Stomach (tissue), 4 donors: ENCODE measurements around the gene CNTFR.

Experiments used
- POLR2AphosphoS5 ChIP-seq, 3 donors: sonication (generic); formaldehyde crosslinking; IDR thresholded peaks; one replicate each; pipeline ENCODE4 v1.6.1; 2016; ENCODE audit warnings: antibody characterized with exemption in 3 of 3
- TF ChIP-seq, protein P1 (sequence below), 7 experiments: fragments of 450-650 bp in 4 of 7; fragments of 200-600 bp in 3 of 7; sonication (generic) in 3 of 7; IDR thresholded peaks; one replicate each; pipeline ENCODE4 v1.5.1; 2016 to 2019; ENCODE audit warnings: antibody characterized with exemption in 7 of 7, control low read depth in 2 of 7, mild to moderate bottlenecking in 1 of 7

DNA sequence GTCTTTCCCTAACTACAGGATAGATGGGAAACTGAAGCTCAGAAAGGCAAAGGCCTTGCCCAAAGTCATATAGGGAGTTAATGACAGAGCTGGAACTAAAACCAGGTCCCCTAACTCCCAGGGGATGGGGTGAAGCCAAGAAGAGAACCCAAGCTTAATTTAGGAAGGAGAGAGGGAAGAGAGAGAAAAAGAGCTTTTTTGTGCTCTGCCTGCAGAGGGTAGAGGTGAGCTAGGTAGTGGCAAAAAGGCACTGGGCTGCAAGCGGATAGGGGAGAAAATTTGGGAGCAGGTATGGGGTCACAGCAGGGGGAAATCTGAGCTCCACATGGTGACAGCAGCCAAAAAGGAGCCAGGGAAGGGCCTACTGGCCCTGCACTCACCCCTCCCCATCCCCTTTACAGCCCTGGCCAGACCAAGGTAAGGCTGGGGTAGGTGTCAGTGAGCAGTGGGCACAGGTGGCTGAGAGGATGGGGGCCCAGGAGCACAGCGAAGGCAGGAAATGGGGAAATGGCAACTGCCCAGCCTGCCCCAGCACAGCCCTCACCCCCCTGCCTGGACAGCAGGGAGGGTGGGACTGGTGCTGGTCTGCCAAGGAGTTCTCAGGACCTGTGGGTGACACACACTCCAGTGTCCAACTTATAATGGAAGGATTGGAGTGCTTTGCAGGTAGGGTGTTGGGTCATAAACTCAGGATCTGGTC lies 70.1 kb downstream of the CNTFR start:
- TF ChIP-seq POLR2AphosphoS5 (IDR thresholded peaks at IDR 0.05): no peak
- TF ChIP-seq, protein P1, sequence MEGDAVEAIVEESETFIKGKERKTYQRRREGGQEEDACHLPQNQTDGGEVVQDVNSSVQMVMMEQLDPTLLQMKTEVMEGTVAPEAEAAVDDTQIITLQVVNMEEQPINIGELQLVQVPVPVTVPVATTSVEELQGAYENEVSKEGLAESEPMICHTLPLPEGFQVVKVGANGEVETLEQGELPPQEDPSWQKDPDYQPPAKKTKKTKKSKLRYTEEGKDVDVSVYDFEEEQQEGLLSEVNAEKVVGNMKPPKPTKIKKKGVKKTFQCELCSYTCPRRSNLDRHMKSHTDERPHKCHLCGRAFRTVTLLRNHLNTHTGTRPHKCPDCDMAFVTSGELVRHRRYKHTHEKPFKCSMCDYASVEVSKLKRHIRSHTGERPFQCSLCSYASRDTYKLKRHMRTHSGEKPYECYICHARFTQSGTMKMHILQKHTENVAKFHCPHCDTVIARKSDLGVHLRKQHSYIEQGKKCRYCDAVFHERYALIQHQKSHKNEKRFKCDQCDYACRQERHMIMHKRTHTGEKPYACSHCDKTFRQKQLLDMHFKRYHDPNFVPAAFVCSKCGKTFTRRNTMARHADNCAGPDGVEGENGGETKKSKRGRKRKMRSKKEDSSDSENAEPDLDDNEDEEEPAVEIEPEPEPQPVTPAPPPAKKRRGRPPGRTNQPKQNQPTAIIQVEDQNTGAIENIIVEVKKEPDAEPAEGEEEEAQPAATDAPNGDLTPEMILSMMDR (IDR thresholded peaks at IDR 0.05): no peak
